ENCODE results near the gene NEK3.

DNA sequence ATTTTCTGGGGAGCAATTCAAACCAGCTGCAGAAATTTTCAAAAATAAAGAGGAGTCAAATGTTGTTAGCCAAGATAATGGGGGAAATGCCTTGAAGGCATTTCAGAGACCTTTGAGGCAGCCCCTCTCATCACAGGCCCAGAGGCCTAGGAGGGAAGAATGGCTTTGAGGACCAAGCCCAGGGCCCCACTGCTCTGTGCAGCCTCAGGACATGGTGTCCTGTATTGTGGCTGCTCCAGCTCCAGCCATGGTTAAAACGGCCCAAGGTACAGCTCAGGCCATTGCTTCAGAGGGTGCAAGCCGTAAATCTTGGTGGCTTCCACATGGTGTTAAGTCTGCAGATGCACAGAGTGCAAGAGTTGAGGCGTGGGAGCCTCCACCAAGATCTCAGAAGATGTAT is 62.6 kb downstream of the NEK3 start:
- TF ChIP-seq GATA2 (IDR thresholded peaks at IDR 0.05; ENCODE audit: low read depth, low read length) (no peak), GATA3 (IDR thresholded peaks at IDR 0.05; ENCODE audit: low read depth, low read length) (no peak)

All from SH-SY5Y (cell line).